GM13976 (cell line): Measurements from ENCODE around the gene GTF2H1.

Experiments
- DNase-seq: peaks from one replicate; pipeline ENCODE4 v3.0.0; 2012; ENCODE audit warnings: low spot score
- in situ Hi-C: fragments of 300-500 bp; cut with MboI; formaldehyde crosslinking; loops from one replicate; pipeline ENCODE4 v1.12.0; 2022; ENCODE audit warnings: low sequenced_read_pairs, mixed read lengths, inconsistent platforms; ENCODE audit not compliant: unreplicated experiment
- TF ChIP-seq, protein P1 (sequence below): IDR thresholded peaks from 2 replicates; pipeline ENCODE4 v1.5.1; 2012; ENCODE audit warnings: borderline replicate concordance, mild to moderate bottlenecking; ENCODE audit not compliant: insufficient read depth; ENCODE audit errors: extremely low read depth, missing control alignments, control extremely low read depth

The GTF2H1 gene

DNA sequence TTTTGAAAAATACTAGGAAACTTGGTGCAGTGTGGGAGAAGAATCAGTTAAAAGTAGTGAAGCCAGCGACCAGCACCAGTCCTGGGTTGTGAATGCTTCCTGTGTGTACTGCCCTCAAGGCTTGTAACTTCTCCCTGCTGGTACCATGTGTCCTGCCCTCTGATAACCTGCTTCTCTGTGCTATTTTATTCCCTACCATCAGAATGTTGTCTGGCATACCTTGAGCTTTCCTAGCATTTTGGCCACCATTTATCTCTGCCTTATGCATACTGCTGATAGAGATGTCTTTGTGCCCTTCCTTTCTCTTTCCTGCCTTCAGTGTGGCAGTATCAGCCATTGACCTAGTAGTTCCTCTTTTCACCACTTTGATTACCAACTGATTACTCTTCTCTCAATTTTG is 2.0 kb downstream of the GTF2H1 start:
- TF ChIP-seq, protein P1, sequence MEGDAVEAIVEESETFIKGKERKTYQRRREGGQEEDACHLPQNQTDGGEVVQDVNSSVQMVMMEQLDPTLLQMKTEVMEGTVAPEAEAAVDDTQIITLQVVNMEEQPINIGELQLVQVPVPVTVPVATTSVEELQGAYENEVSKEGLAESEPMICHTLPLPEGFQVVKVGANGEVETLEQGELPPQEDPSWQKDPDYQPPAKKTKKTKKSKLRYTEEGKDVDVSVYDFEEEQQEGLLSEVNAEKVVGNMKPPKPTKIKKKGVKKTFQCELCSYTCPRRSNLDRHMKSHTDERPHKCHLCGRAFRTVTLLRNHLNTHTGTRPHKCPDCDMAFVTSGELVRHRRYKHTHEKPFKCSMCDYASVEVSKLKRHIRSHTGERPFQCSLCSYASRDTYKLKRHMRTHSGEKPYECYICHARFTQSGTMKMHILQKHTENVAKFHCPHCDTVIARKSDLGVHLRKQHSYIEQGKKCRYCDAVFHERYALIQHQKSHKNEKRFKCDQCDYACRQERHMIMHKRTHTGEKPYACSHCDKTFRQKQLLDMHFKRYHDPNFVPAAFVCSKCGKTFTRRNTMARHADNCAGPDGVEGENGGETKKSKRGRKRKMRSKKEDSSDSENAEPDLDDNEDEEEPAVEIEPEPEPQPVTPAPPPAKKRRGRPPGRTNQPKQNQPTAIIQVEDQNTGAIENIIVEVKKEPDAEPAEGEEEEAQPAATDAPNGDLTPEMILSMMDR: no peak
- in situ Hi-C loops: no loop called here
- no peak for DNase-seq

DNA sequence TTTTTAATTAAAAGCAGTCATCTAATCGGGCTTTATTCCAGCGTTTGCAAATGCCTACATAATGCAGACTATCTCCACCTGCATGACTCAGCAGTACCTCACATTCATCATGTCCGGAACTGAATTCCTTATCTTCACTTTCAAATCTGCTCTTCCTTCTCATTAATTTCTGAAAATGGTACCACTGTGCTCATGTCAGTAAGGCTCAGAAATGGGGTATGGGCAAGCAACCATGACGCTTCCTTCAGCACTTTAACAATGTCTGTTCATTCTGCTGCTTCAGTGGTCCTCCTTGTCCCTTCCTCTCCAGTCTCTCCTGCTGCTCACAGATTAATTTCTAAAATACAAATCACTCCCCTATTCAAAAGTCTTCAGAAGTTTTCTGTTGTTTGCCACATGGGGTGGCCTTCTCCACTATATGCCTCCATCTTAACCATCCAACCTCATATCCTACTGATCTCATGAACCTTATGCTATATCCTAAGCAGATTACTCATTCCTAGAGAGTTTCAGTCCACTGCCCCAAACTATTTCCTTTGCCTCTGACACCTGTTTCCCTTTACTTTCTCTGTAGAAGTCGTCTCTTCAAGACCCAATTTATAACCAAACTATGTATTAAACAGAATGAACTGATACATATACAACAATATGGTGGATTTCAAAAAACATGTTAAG is 7.0 kb downstream of the GTF2H1 start:
- TF ChIP-seq, protein P1: no peak
- peak; percentile 36 for DNase-seq
- in situ Hi-C loops: no loop called here

DNA sequence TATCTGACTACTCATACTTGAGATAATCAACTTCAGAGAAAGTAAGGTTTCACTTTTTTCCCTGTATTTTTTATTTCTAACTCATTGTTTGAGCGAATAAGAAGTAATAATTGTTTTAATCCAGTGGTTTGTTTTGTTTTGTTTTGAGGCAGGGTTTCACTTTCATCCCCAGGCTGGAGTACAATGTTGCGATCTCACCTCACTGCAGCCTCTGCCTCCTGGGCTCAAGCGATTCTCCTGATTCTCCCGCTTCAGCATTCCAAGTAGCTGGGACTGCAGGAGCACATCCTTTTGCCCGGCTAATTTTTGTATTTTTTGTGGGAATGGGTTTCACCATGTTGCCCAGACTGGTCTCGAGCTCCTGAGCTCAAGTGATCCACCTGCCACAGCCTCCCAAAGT is 8.6 kb downstream of the GTF2H1 start:
- TF ChIP-seq, protein P1: no peak
- in situ Hi-C loops: no loop called here
- no peak for DNase-seq

DNA sequence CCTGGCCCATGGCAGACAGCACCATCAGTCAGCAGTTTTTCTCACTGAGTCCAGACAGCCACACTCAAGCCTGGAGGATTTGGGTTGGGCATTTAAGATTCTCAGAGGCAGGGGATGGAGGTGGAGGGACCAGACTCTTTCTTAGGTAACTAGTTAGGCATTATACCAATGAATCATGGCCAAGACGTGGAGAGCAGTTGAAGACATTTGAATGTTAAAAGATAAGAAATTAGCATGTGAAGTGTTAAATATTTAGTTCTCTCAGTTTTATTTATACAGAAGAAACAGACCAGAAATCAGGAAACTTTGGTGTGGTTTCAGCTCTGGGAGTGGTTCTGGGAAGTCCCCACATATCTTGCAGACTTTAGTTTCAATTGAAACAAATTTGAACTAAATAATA is 9.9 kb downstream of the GTF2H1 start:
- TF ChIP-seq, protein P1: no peak
- no peak for DNase-seq
- in situ Hi-C loops: no loop called here

DNA sequence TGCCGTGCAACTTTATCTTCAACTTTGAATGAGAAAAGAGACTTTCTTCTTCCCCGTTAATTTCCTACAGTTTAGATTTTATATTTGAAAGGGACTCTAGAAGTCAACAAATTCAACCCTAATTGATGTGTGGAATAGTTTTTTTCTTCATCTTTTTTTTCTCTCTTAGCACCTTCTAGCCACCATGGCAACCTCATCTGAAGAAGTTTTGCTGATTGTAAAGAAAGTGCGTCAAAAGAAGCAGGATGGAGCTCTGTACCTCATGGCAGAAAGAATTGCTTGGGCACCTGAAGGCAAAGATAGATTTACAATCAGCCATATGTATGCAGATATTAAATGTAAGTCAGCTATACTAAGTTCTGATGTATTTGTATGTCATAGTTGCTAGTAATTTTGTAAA is 10.5 kb downstream of the GTF2H1 start:
- TF ChIP-seq, protein P1: no peak
- in situ Hi-C loops: no loop called here
- DNase-seq: no peak

DNA sequence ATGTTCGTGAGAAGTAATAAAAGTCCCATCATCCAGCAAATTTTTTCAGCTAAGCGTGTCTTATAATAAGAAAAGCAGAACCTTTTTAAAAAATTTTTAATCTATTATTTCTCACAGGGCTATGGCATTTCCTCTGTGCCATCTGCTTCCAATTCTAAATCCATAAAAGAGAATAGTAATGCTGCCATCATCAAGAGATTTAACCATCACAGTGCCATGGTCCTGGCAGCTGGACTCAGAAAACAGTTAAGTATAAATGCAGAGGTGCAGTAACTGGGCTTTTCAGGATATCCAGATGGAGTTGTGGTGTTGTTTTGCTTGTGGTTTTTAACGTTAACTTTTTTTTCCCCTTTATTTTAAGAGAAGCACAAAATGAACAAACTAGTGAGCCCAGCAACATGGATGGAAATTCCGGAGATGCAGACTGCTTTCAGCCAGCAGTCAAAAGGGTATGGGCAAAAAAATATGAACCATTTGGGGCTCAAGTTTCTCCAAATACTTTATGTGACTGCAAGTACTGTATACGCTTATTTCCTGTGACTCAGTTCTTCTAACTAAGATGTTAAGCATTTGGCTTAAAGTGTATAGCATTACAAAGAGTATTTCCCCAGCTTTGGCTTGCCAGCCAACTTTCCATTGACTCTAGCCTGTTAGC is 25.2 kb downstream of the GTF2H1 start:
- no peak for DNase-seq
- TF ChIP-seq, protein P1: no peak
- in situ Hi-C loops: no loop called here
